GM23338 (cell line): Measurements from ENCODE around the gene CAPN9. TPM values are rescaled to one million over a fixed set of nuclear protein-coding genes. Genes with fewer than 3 reads are reported as not detected.
"Not testable (repeated sequence)": the region's sequence is repeated elsewhere in the genome, so short reads cannot be mapped to it uniquely, and the experiment has no call there.

ENCODE experiments used
- ATAC-seq: fragments of 200-7000 bp; cut with Tn5 transposase; 3 replicates; pipeline ENCODE4 v1.9.1; 2020
- DNase-seq: peaks from one replicate; pipeline ENCODE4 v3.0.0-alpha.2; 2015; ENCODE audit warnings: low spot score
- H2AFZ ChIP-seq: fragments of 200-600 bp; sonication (generic); 2 replicates; pipeline ENCODE4 v1.8.0; 2016; ENCODE audit warnings: antibody characterized with exemption, mild to moderate bottlenecking, moderate library complexity
- H3F3A ChIP-seq: fragments of 200-600 bp; sonication (generic); replicated peaks from 2 replicates; pipeline ENCODE4 v1.8.0; 2017; ENCODE audit warnings: antibody characterized with exemption, mixed run types, low read depth
- H3K27ac ChIP-seq: fragments of 200-600 bp; sonication (generic); 2 replicates; pipeline ENCODE4 v1.6.1; 2016; ENCODE audit warnings: low read depth
- H3K27me3 ChIP-seq: fragments of 200-600 bp; sonication (generic); 2 replicates; pipeline ENCODE4 v1.8.0; 2016; ENCODE audit warnings: mild to moderate bottlenecking, mixed run types, moderate library complexity; ENCODE audit not compliant: insufficient read depth
- H3K36me3 ChIP-seq: fragments of 200-600 bp; sonication (generic); 2 replicates; pipeline ENCODE4 v1.8.0; 2016; ENCODE audit warnings: mild to moderate bottlenecking; ENCODE audit not compliant: insufficient read depth
- H3K4me1 ChIP-seq: fragments of 200-600 bp; sonication (generic); 2 replicates; pipeline ENCODE4 v1.8.0; 2016; ENCODE audit warnings: mild to moderate bottlenecking, moderate library complexity; ENCODE audit not compliant: insufficient read depth
- H3K4me2 ChIP-seq: fragments of 200-600 bp; sonication (generic); 2 replicates; pipeline ENCODE4 v1.7.1; 2017; ENCODE audit warnings: mixed run types
- H3K4me3 ChIP-seq: fragments of 200-600 bp; sonication (generic); 2 replicates; pipeline ENCODE4 v1.6.1; 2016; ENCODE audit warnings: mixed run types
- H3K79me2 ChIP-seq: fragments of 200-600 bp; sonication (generic); replicated peaks from 2 replicates; pipeline ENCODE4 v1.8.0; 2017; ENCODE audit warnings: mild to moderate bottlenecking; ENCODE audit not compliant: insufficient read depth
- H3K9me2 ChIP-seq: fragments of 200-600 bp; sonication (generic); 2 replicates; pipeline ENCODE4 v1.8.0; 2017; ENCODE audit not compliant: insufficient read depth
- H4K20me1 ChIP-seq: fragments of 200-600 bp; sonication (generic); replicated peaks from 2 replicates; pipeline ENCODE4 v1.8.0; 2017; ENCODE audit warnings: mild to moderate bottlenecking; ENCODE audit not compliant: insufficient read depth
- H3K27ac Mint-ChIP-seq: 2 replicates; pipeline ENCODE4 v1.8.0; 2020; ENCODE audit warnings: inconsistent platforms, mild to moderate bottlenecking, moderate library complexity, mixed read lengths
- H3K27me3 Mint-ChIP-seq: 3 replicates; pipeline ENCODE4 v1.8.0; 2022; ENCODE audit warnings: low read depth, mild to moderate bottlenecking, moderate library complexity, mixed read lengths, inconsistent platforms; ENCODE audit not compliant: insufficient read depth, poor library complexity
- H3K36me3 Mint-ChIP-seq: 3 replicates; pipeline ENCODE4 v1.8.0; 2021; ENCODE audit warnings: low read depth, mild to moderate bottlenecking, inconsistent platforms, moderate library complexity, mixed read lengths
- H3K4me1 Mint-ChIP-seq: 3 replicates; pipeline ENCODE4 v1.8.0; 2020; ENCODE audit warnings: mild to moderate bottlenecking, inconsistent platforms, mixed read lengths
- H3K4me3 Mint-ChIP-seq: 3 replicates; pipeline ENCODE4 v1.8.0; 2021; ENCODE audit warnings: moderate library complexity, mild to moderate bottlenecking, inconsistent platforms, mixed read lengths
- H3K9me3 Mint-ChIP-seq: 3 replicates; pipeline ENCODE4 v1.8.0; 2020; ENCODE audit warnings: moderate library complexity, mild to moderate bottlenecking, inconsistent platforms, mixed read lengths
- EZH2 ChIP-seq: fragments of 200-600 bp; sonication (generic); IDR thresholded peaks from one replicate; pipeline ENCODE4 v1.8.0; 2017; ENCODE audit warnings: antibody characterized with exemption, mild to moderate bottlenecking, low read depth; ENCODE audit not compliant: unreplicated experiment
- POLR2AphosphoS5 ChIP-seq: IDR thresholded peaks from 2 replicates; pipeline ENCODE4 v1.6.1; 2016; ENCODE audit warnings: antibody characterized with exemption, low read depth
- STAT1 ChIP-seq: IDR thresholded peaks from one replicate; pipeline ENCODE4 v1.6.1; 2016; ENCODE audit warnings: antibody characterized with exemption; ENCODE audit not compliant: unreplicated experiment
- ZNF331 ChIP-seq: fragments of 250-450 bp; sonication (Bioruptor Pico); IDR thresholded peaks from 2 replicates; pipeline ENCODE4 v1.5.0; 2020; ENCODE audit warnings: low read depth, mild to moderate bottlenecking, moderate library complexity
- polyA plus RNA-seq: library from polyadenylated mRNA; unstranded; fragments of >200 nt; fragmentation: Nextera tagmentation; extraction: Ambion mirVana; gene quantifications from 2 replicates; pipeline ENCODE4 v1.2.1, GENCODE V29; 2016
- total RNA-seq: library from RNA; depleted of rRNA; stranded (reverse); fragments of >200 nt; shearing (Covaris generic); gene quantifications from 2 replicates; pipeline ENCODE4 v1.2.3, GENCODE V29; 2014
- TF ChIP-seq, protein P1 (sequence below), 2 experiments: fragments of 200-600 bp in 1 of 2; sonication (generic) in 1 of 2; conservative IDR thresholded peaks; 2 replicates each; pipeline versions ENCODE4 v1.5.1 to v1.6.1; 2016 to 2017; ENCODE audit warnings: antibody characterized with exemption in 2 of 2, low read depth in 2 of 2, mild to moderate bottlenecking in 2 of 2, moderate library complexity in 1 of 2

Gene CAPN9
- total and polyA plus RNA-seq, 2 experiments from 2014 or later, result 0.07 TPM; not detected in 1

DNA sequence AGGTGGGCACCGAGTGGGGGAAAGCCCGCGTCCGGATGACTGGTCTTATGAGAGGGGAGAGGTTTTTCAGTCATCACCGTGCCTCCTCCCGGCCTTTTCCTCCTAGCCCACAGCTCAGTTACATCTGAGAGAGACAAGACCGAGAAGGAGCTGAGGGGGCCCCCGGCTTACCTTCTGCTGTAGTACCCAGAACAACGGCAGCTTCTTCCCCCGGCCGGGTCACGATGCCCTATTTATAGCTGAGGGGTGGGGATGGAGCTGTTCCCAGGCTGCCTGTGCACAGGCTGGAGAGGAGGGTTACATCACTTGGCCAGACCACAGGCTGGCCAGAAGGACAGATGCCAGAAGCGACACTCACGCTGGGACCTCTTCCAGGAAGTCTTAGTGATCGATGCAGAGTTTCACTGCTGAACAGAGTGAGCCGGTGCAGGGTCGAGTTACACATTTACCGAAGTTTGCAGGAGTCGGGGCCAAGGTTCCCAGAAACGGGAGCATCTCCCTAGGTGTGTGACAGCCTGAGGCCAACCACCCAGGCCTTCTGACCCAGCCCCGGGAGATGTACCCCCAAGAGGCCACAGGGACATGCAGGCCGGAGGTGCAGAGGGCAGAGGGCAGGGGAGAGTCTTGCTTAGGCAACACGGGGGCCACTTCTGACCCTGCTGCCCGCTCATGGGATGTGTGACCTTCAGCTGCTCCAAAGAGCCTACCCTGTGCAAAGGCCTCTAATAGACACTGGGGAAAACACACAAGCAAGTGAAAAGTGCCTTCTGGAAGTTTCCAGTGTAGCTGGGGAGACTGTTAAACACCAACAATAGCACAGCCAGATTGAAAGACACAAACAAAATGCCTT is 33.0 kb upstream of the CAPN9 start, which contains the start of gene AGT:
AGT (minus strand) TSS at position 208 of the 850 bp plus-strand sequence. CDS start 3,299 bp downstream, outside the sequence.
- peaks cover 14% of the 10 kb centered on the region for H3K4me1 Mint-ChIP-seq
- H3K36me3 Mint-ChIP-seq, result no peaks in the 10 kb centered on the region
- Histone ChIP-seq H3K36me3 (no peaks in the 10 kb centered on the region), H3K4me1 (no peaks in the 10 kb centered on the region), H3K27me3 (no peaks in the 10 kb centered on the region), H2AFZ (peak within 1 kb of the TSS; percentile 83), H3F3A (no peaks in the 10 kb centered on the region), H3K27ac (no peak within 1 kb of the TSS), H3K4me2 (no peak within 1 kb of the TSS), H3K79me2 (no peaks in the 10 kb centered on the region), H3K9me2 (no peaks in the 10 kb centered on the region), H3K4me3 (no peak within 1 kb of the TSS), H4K20me1 (no peaks in the 10 kb centered on the region)
- H3K27ac Mint-ChIP-seq, result no peak within 1 kb of the TSS
- ATAC-seq (peak; percentile 70), DNase-seq (no peak)
- peaks cover 6% of the 10 kb centered on the region for H3K27me3 Mint-ChIP-seq
- no peaks in the 10 kb centered on the region; the same call in 2 of the 3 replicates for H3K9me3 Mint-ChIP-seq
- TF ChIP-seq STAT1, result no peak
- no peak for TF ChIP-seq ZNF331
- TF ChIP-seq POLR2AphosphoS5, result no peak
- TF ChIP-seq EZH2, result no peak
- H3K4me3 Mint-ChIP-seq, result no peak within 1 kb of the TSS

DNA sequence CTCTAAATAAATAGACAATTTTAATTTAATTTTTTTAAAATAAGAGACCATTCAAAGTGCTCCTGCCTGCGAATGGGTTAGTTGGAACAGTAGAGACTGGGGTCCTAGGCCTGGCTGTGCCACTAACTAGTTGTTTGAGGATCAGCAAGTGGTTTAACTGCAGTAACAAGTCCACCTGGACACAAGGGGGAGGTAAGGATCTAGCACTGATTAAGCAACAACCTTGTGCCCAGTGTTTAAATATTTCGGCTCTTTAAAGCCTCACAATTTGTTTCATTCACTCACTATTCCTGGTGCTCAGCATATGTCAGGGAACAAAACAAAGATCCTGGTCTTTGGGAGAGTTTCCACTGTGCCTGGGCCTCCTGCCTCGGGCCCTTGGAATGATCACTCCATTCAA is 31.7 kb upstream of the CAPN9 start:
- H3K27me3 Mint-ChIP-seq, result peaks cover 7% of the 10 kb centered on the region
- Histone ChIP-seq H2AFZ (no peak overlapping the region), H3K27ac (no peak overlapping the region), H3K27me3 (no peaks in the 10 kb centered on the region), H3K4me2 (no peak overlapping the region), H3K9me2 (no peaks in the 10 kb centered on the region), H3K36me3 (no peaks in the 10 kb centered on the region), H3K4me3 (no peak overlapping the region), H4K20me1 (no peaks in the 10 kb centered on the region), H3K79me2 (no peaks in the 10 kb centered on the region), H3F3A (no peaks in the 10 kb centered on the region), H3K4me1 (no peaks in the 10 kb centered on the region)
- H3K9me3 Mint-ChIP-seq, result no peaks in the 10 kb centered on the region; the same call in 2 of the 3 replicates
- DNase-seq (peak; percentile 41), ATAC-seq (peak; percentile 23; the same call in 2 of the 3 replicates)
- H3K4me3 Mint-ChIP-seq, result no peak overlapping the region
- H3K4me1 Mint-ChIP-seq, result peaks cover 14% of the 10 kb centered on the region
- H3K27ac Mint-ChIP-seq, result no peak overlapping the region
- no peaks in the 10 kb centered on the region for H3K36me3 Mint-ChIP-seq
- TF ChIP-seq, protein P1, sequence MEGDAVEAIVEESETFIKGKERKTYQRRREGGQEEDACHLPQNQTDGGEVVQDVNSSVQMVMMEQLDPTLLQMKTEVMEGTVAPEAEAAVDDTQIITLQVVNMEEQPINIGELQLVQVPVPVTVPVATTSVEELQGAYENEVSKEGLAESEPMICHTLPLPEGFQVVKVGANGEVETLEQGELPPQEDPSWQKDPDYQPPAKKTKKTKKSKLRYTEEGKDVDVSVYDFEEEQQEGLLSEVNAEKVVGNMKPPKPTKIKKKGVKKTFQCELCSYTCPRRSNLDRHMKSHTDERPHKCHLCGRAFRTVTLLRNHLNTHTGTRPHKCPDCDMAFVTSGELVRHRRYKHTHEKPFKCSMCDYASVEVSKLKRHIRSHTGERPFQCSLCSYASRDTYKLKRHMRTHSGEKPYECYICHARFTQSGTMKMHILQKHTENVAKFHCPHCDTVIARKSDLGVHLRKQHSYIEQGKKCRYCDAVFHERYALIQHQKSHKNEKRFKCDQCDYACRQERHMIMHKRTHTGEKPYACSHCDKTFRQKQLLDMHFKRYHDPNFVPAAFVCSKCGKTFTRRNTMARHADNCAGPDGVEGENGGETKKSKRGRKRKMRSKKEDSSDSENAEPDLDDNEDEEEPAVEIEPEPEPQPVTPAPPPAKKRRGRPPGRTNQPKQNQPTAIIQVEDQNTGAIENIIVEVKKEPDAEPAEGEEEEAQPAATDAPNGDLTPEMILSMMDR (conservative IDR thresholded peaks at IDR 0.05; ENCODE audit: low read depth in 2 of 2), result peak; percentile 35 to 63
- TF ChIP-seq STAT1, result no peak

- not testable (repeated sequence) for H3K27ac Mint-ChIP-seq, H2AFZ ChIP-seq, H3K9me3 Mint-ChIP-seq, H3K36me3 ChIP-seq, H3F3A ChIP-seq, H3K36me3 Mint-ChIP-seq, DNase-seq, H4K20me1 ChIP-seq, H3K27ac ChIP-seq, H3K4me3 Mint-ChIP-seq, ATAC-seq, H3K9me2 ChIP-seq, H3K4me2 ChIP-seq, H3K27me3 Mint-ChIP-seq, H3K79me2 ChIP-seq, H3K27me3 ChIP-seq, H3K4me1 ChIP-seq, H3K4me3 ChIP-seq
- peaks cover 14% of the 10 kb centered on the region for H3K4me1 Mint-ChIP-seq
Observed at GRCh38 chr1:230716453-230716852, 30.7 kb upstream of the CAPN9 start.
